ENCODE results near the gene YTHDC1.
"Not testable (repeated sequence)": the region's sequence is repeated elsewhere in the genome, so short reads cannot be mapped to it uniquely, and the experiment has no call there.

YTHDC1 gene

DNA sequence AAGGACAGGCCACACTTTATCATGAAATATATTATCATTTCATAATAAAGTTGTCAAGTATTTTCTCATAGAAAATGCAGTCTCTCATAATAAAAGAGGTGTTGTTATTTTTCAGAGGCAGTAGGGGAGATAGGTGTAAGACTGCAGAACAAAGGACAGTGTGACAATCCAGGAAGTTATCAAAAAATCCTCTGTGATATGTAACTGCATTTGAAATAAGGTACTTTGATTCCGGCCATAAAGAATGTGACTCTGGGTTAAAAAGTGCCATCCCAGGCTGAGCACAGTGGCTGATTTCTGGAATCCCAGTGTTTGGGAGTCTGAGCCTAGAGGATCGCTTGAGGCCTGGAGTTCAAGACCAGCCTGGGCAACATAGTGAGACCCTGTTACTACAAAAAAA, 66.8 kb downstream of the YTHDC1 start:
- H3K4me3 ChIP-seq (ENCODE audit: low read depth, low read length): no peak overlapping the region
- H3K79me2 ChIP-seq: no peaks in the 10 kb centered on the region
- no peak overlapping the region for H2AFZ ChIP-seq
- no peak overlapping the region for H3K27ac ChIP-seq
- H3K9ac ChIP-seq: no peak overlapping the region
- TF ChIP-seq, protein P1, sequence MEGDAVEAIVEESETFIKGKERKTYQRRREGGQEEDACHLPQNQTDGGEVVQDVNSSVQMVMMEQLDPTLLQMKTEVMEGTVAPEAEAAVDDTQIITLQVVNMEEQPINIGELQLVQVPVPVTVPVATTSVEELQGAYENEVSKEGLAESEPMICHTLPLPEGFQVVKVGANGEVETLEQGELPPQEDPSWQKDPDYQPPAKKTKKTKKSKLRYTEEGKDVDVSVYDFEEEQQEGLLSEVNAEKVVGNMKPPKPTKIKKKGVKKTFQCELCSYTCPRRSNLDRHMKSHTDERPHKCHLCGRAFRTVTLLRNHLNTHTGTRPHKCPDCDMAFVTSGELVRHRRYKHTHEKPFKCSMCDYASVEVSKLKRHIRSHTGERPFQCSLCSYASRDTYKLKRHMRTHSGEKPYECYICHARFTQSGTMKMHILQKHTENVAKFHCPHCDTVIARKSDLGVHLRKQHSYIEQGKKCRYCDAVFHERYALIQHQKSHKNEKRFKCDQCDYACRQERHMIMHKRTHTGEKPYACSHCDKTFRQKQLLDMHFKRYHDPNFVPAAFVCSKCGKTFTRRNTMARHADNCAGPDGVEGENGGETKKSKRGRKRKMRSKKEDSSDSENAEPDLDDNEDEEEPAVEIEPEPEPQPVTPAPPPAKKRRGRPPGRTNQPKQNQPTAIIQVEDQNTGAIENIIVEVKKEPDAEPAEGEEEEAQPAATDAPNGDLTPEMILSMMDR (IDR thresholded peaks at IDR 0.05): no peak
- H3K9me3 ChIP-seq (ENCODE audit: control insufficient read depth, low read length): no peaks in the 10 kb centered on the region
- H3K4me1 ChIP-seq: no peaks in the 10 kb centered on the region
- H3K4me2 ChIP-seq (ENCODE audit: low read length): no peak overlapping the region
- no peaks in the 10 kb centered on the region for H3K36me3 ChIP-seq (ENCODE audit: control insufficient read depth, insufficient read depth, low read length)
- H3K27me3 ChIP-seq (ENCODE audit: control insufficient read depth, insufficient read depth, low read length): no peaks in the 10 kb centered on the region

GRCh38 chr4:68281796-68282740, 67.8 kb downstream of the YTHDC1 start:
- H2AFZ ChIP-seq; H3K9ac ChIP-seq; H3K27me3 ChIP-seq (ENCODE audit: control insufficient read depth, insufficient read depth, low read length); H3K36me3 ChIP-seq (ENCODE audit: control insufficient read depth, insufficient read depth, low read length); H3K4me1 ChIP-seq; H3K9me3 ChIP-seq (ENCODE audit: control insufficient read depth, low read length); H3K27ac ChIP-seq; H3K4me2 ChIP-seq (ENCODE audit: low read length); H3K79me2 ChIP-seq; H3K4me3 ChIP-seq (ENCODE audit: low read depth, low read length): not testable (repeated sequence)

GRCh38 chr4:68278029-68278428, 71.9 kb downstream of the YTHDC1 start:
- TF ChIP-seq, protein P1 (IDR thresholded peaks at IDR 0.05): no peak
- no peaks in the 10 kb centered on the region for H3K27me3 ChIP-seq (ENCODE audit: control insufficient read depth, insufficient read depth, low read length)
- H3K79me2 ChIP-seq: no peaks in the 10 kb centered on the region
- H3K9me3 ChIP-seq (ENCODE audit: control insufficient read depth, low read length): no peaks in the 10 kb centered on the region
- no peaks in the 10 kb centered on the region for H3K36me3 ChIP-seq (ENCODE audit: control insufficient read depth, insufficient read depth, low read length)
- H3K9ac ChIP-seq: no peak overlapping the region
- H3K4me1 ChIP-seq: no peaks in the 10 kb centered on the region
- no peak overlapping the region for H3K27ac ChIP-seq
- H3K4me2 ChIP-seq (ENCODE audit: low read length): no peak overlapping the region
- no peak overlapping the region for H3K4me3 ChIP-seq (ENCODE audit: low read depth, low read length)
- no peak overlapping the region for H2AFZ ChIP-seq

- H3K27me3 ChIP-seq (ENCODE audit: control insufficient read depth, insufficient read depth, low read length): no peaks in the 10 kb centered on the region
- H3K9ac ChIP-seq: no peak overlapping the region
- H3K4me1 ChIP-seq: no peaks in the 10 kb centered on the region
- H3K4me3 ChIP-seq (ENCODE audit: low read depth, low read length): no peak overlapping the region
- H3K9me3 ChIP-seq (ENCODE audit: control insufficient read depth, low read length): no peaks in the 10 kb centered on the region
- no peak overlapping the region for H3K4me2 ChIP-seq (ENCODE audit: low read length)
- no peak overlapping the region for H3K27ac ChIP-seq
- TF ChIP-seq, protein P1 (IDR thresholded peaks at IDR 0.05): no peak
- no peaks in the 10 kb centered on the region for H3K79me2 ChIP-seq
- H2AFZ ChIP-seq: no peak overlapping the region
- H3K36me3 ChIP-seq (ENCODE audit: control insufficient read depth, insufficient read depth, low read length): no peaks in the 10 kb centered on the region
Measured at GRCh38 chr4:68277627-68278026, 72.3 kb downstream of the YTHDC1 start.

DNA sequence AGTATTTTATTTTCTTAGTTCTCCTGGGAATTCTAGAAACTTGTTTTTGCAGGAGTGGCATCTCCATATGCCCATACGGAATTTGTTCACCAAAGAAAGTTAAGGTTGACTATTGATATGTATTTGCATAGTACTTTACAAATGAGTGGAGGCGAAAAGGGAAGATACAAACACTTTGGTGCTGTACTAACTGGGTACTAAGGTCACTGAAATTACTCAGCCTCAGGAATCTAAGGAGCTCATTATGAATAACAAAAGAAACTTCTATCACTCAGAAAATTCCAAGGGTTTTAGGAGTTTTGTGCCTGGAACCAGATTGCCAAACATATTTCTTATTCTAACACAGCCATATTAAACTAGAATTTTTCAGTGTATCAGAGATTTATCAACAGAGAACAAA, 77.0 kb downstream of the YTHDC1 start:
- Histone ChIP-seq H3K9me3 (ENCODE audit: control insufficient read depth, low read length) (no peaks in the 10 kb centered on the region), H3K27me3 (ENCODE audit: control insufficient read depth, insufficient read depth, low read length) (no peaks in the 10 kb centered on the region), H3K79me2 (no peaks in the 10 kb centered on the region), H3K36me3 (ENCODE audit: control insufficient read depth, insufficient read depth, low read length) (no peaks in the 10 kb centered on the region), H3K4me1 (no peaks in the 10 kb centered on the region), H2AFZ (no peak overlapping the region), H3K4me3 (ENCODE audit: low read depth, low read length) (no peak overlapping the region), H3K4me2 (ENCODE audit: low read length) (no peak overlapping the region), H3K27ac (no peak overlapping the region), H3K9ac (no peak overlapping the region)
- TF ChIP-seq, protein P1 (IDR thresholded peaks at IDR 0.05): no peak

All from parathyroid adenoma (tissue), 2 donors.